Measurements from ENCODE around the gene APOD. TPM values are rescaled to one million over a fixed set of nuclear protein-coding genes. Genes with fewer than 3 reads are reported as not detected.
"Not testable (repeated sequence)": the region's sequence is repeated elsewhere in the genome, so short reads cannot be mapped to it uniquely, and the experiment has no call there.

The APOD gene
- total RNA-seq, 1 donor from 2014 or later = not detected

DNA sequence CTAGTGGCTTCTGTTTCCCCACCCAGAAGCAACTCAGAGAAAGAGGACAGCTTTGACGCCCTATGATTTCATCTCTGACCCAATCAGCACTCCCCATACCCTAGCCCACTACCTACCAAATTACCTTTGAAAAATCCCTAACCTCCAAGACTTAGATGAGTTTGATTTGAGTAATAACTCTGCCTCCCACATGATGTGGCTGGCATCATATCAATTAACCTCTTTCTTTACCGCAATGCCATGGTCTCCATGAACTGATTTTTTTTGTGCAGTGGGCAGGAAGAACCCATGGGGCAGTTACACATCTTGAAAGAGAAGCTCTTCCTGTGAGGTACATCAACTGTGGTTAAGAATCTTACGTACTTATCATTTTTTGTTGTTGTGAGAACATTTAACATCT, 25.5 kb upstream of the APOD start:
- peaks cover 3% of the 10 kb centered on the region for H3K27me3 Mint-ChIP-seq (ENCODE audit: unreplicated experiment)
- no peak for DNase-seq
- H3K36me3 Mint-ChIP-seq (ENCODE audit: unreplicated experiment) = peaks cover 18% of the 10 kb centered on the region
- TF ChIP-seq, protein P1, sequence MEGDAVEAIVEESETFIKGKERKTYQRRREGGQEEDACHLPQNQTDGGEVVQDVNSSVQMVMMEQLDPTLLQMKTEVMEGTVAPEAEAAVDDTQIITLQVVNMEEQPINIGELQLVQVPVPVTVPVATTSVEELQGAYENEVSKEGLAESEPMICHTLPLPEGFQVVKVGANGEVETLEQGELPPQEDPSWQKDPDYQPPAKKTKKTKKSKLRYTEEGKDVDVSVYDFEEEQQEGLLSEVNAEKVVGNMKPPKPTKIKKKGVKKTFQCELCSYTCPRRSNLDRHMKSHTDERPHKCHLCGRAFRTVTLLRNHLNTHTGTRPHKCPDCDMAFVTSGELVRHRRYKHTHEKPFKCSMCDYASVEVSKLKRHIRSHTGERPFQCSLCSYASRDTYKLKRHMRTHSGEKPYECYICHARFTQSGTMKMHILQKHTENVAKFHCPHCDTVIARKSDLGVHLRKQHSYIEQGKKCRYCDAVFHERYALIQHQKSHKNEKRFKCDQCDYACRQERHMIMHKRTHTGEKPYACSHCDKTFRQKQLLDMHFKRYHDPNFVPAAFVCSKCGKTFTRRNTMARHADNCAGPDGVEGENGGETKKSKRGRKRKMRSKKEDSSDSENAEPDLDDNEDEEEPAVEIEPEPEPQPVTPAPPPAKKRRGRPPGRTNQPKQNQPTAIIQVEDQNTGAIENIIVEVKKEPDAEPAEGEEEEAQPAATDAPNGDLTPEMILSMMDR (IDR thresholded peaks at IDR 0.05; ENCODE audit: partially characterized antibody, unreplicated experiment) = no peak
- H3K27ac Mint-ChIP-seq (ENCODE audit: unreplicated experiment) = no peak overlapping the region
- peaks cover 3% of the 10 kb centered on the region for H3K9me3 Mint-ChIP-seq (ENCODE audit: unreplicated experiment)
- no peak overlapping the region for H3K4me3 Mint-ChIP-seq (ENCODE audit: unreplicated experiment)
- H3K4me1 Mint-ChIP-seq (ENCODE audit: low read depth, unreplicated experiment) = no peaks in the 10 kb centered on the region

DNA sequence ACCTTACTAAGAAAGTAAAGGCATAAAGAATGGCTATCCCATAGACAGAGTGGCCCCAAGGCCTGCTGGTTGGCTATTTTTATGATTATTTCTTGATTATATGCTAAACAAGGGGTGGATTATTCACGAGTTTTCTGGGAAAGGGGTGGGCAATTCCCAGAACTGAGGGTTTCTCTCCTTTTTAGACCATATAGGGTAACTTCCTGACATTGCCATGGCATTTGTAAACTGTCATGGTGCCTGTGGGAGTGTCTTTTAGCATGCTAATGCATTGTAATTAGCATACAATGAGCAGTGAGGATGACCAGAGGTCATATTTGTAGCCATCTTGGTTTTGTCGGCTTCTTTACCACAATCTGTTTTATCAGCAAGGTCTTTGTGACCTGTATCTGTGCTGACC, 18.0 kb upstream of the APOD start:
- H3K4me3 Mint-ChIP-seq (ENCODE audit: unreplicated experiment); H3K36me3 Mint-ChIP-seq (ENCODE audit: unreplicated experiment); H3K27me3 Mint-ChIP-seq (ENCODE audit: unreplicated experiment); H3K27ac Mint-ChIP-seq (ENCODE audit: unreplicated experiment); H3K4me1 Mint-ChIP-seq (ENCODE audit: low read depth, unreplicated experiment); DNase-seq: not testable (repeated sequence)
- peaks cover 11% of the 10 kb centered on the region for H3K9me3 Mint-ChIP-seq (ENCODE audit: unreplicated experiment)

DNA sequence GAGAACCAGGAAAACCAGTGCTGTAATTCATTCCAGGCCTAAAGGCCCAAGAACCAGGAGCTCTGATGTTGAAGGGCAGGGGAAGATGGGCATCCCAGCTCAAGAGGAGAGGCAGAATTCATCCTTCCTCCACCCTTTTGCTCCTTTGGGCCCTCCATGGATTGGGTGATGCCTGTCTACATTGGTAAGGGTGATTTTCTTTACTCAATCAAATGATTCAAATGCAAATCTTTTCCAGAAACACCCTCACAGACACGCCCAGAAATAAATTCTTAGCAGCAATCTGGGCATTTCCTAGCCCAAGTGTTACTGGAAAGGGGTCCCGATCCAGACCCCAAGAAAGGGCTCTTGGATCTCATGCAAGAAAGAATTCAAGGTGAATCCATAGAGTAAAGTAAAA, 17.6 kb upstream of the APOD start:
- Mint-ChIP-seq H3K4me1 (ENCODE audit: low read depth, unreplicated experiment) (no peaks in the 10 kb centered on the region), H3K27ac (ENCODE audit: unreplicated experiment) (no peak overlapping the region), H3K4me3 (ENCODE audit: unreplicated experiment) (no peak overlapping the region), H3K36me3 (ENCODE audit: unreplicated experiment) (peaks cover 6% of the 10 kb centered on the region), H3K27me3 (ENCODE audit: unreplicated experiment) (peaks cover 2% of the 10 kb centered on the region), H3K9me3 (ENCODE audit: unreplicated experiment) (peaks cover 11% of the 10 kb centered on the region)
- TF ChIP-seq, protein P1 (IDR thresholded peaks at IDR 0.05; ENCODE audit: partially characterized antibody, unreplicated experiment) = no peak
- no peak for DNase-seq

DNA sequence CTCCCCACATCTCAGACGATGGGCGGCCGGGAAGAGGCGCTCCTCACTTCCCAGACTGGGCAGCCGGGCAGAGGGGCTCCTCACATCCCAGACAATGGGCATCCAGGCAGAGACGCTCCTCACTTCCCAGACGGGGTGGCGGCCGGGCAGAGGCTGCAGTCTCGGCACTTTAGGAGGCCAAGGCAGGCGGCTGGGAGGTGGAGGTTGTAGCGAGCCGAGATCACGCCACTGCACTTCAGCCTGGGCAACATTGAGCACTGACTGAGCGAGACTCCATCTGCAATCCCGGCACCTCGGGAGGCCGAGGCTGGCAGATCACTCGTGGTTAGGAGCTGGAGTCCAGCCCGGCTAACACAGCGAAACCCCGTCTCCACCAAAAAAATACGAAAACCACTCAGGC, 16.2 kb upstream of the APOD start:
- not testable (repeated sequence) for H3K4me3 Mint-ChIP-seq (ENCODE audit: unreplicated experiment); H3K27me3 Mint-ChIP-seq (ENCODE audit: unreplicated experiment); H3K4me1 Mint-ChIP-seq (ENCODE audit: low read depth, unreplicated experiment); H3K27ac Mint-ChIP-seq (ENCODE audit: unreplicated experiment); H3K36me3 Mint-ChIP-seq (ENCODE audit: unreplicated experiment); DNase-seq
- H3K9me3 Mint-ChIP-seq (ENCODE audit: unreplicated experiment) = peaks cover 11% of the 10 kb centered on the region

DNA sequence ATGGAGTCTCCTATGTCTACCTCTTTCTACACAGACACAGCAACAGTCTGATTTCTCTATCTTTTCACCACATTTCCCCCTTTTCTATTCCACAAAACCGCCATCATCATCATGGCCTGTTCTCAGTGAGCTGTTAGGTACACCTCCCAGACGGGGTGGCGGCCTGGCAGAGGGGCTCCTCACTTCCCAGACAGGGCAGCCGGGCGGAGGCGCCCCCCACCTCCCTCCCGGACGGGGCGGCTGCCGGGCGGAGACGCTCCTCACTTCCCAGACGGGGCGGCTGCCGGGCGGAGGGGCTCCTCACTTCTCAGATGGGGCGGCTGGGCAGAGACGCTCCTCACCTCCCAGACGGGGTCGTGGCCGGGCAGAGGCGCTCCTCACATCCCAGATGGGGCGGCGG, 15.8 kb upstream of the APOD start:
- not testable (repeated sequence) for H3K27me3 Mint-ChIP-seq (ENCODE audit: unreplicated experiment); H3K4me1 Mint-ChIP-seq (ENCODE audit: low read depth, unreplicated experiment); DNase-seq; H3K36me3 Mint-ChIP-seq (ENCODE audit: unreplicated experiment); H3K4me3 Mint-ChIP-seq (ENCODE audit: unreplicated experiment); H3K27ac Mint-ChIP-seq (ENCODE audit: unreplicated experiment)
- H3K9me3 Mint-ChIP-seq (ENCODE audit: unreplicated experiment) = peaks cover 11% of the 10 kb centered on the region

DNA sequence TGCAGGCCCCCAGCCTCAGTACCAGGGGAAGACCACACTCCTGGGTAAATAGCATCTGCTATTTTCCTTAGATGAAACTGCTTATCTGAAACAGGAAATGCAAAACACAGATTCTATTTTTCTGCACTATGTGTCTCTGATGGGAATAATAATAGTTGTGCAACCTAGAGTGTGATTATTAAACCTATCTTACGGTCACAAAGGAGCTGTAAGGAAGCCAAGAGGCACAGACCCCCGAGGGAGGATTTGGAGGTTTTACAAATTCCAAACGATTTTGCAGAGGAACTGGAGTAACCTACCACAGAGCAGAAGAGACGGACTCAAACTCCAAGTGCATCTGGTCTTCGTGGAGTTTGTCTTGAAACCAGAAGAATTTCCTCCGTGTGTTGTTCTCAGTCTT, 14.1 kb upstream of the APOD start:
- no peaks in the 10 kb centered on the region for H3K4me1 Mint-ChIP-seq (ENCODE audit: low read depth, unreplicated experiment)
- no peak overlapping the region for H3K4me3 Mint-ChIP-seq (ENCODE audit: unreplicated experiment)
- DNase-seq = no peak
- peaks cover 10% of the 10 kb centered on the region for H3K9me3 Mint-ChIP-seq (ENCODE audit: unreplicated experiment)
- H3K27ac Mint-ChIP-seq (ENCODE audit: unreplicated experiment) = no peak overlapping the region
- TF ChIP-seq, protein P1 (IDR thresholded peaks at IDR 0.05; ENCODE audit: partially characterized antibody, unreplicated experiment) = no peak
- no peaks in the 10 kb centered on the region for H3K36me3 Mint-ChIP-seq (ENCODE audit: unreplicated experiment)
- H3K27me3 Mint-ChIP-seq (ENCODE audit: unreplicated experiment) = peaks cover 2% of the 10 kb centered on the region

DNA sequence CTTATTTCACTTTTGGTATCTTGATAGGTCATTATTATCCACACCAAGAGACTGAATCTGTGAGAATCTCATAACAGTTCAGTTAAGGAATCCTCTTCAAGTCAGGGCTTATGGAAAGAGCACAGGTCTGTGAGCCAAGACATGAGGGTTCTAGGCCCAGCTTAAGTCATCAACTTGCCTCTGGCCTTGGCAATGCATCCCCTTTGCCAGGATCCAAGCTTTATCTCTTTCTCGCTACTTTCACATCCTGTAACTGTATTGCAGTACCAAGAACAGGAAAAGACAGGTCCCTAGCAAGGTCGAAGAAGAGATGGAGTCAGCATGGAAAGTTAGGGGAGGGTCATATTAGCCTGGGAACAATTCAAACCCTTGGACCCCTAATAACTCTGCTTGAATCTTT, 13.5 kb upstream of the APOD start:
- no peak for DNase-seq
- Mint-ChIP-seq H3K27me3 (ENCODE audit: unreplicated experiment) (peaks cover 2% of the 10 kb centered on the region), H3K4me1 (ENCODE audit: low read depth, unreplicated experiment) (no peaks in the 10 kb centered on the region), H3K4me3 (ENCODE audit: unreplicated experiment) (no peak overlapping the region), H3K9me3 (ENCODE audit: unreplicated experiment) (peaks cover 10% of the 10 kb centered on the region), H3K27ac (ENCODE audit: unreplicated experiment) (no peak overlapping the region), H3K36me3 (ENCODE audit: unreplicated experiment) (no peaks in the 10 kb centered on the region)
- TF ChIP-seq, protein P1 (IDR thresholded peaks at IDR 0.05; ENCODE audit: partially characterized antibody, unreplicated experiment) = no peak
